Thymus (tissue), 11 donors: ENCODE measurements around the gene GAREM1. TPM values are rescaled to one million over a fixed set of nuclear protein-coding genes. Genes with fewer than 3 reads are reported as not detected.

Experiments used
- DNase-seq, 9 donors: peaks; one replicate each; pipeline ENCODE4 v3.0.0-alpha.2; 2013; ENCODE audit warnings: low spot score in 9 of 9, low read depth in 6 of 9, missing footprints in 1 of 9
- H3K27ac ChIP-seq, 2 donors: one replicate each; pipeline ENCODE4 v1.5.1; 2013; ENCODE audit warnings: control low read depth in 1 of 2, low read depth in 1 of 2, low read length in 1 of 2, mild to moderate bottlenecking in 1 of 2, moderate library complexity in 1 of 2
- H3K27me3 ChIP-seq, 2 donors: one replicate each; pipeline ENCODE4 v1.5.1; 2013; ENCODE audit warnings: low read length in 1 of 2; ENCODE audit not compliant: control insufficient read depth in 2 of 2, insufficient read depth in 1 of 2
- H3K36me3 ChIP-seq, 2 donors: one replicate each; pipeline ENCODE4 v1.5.1; 2013; ENCODE audit warnings: low read length in 1 of 2, mild to moderate bottlenecking in 1 of 2, moderate library complexity in 1 of 2; ENCODE audit not compliant: control insufficient read depth in 2 of 2, insufficient read depth in 2 of 2
- H3K4me1 ChIP-seq, 2 donors: one replicate each; pipeline ENCODE4 v1.5.1; 2013; ENCODE audit warnings: low read length in 2 of 2; ENCODE audit not compliant: control insufficient read depth in 2 of 2, insufficient read depth in 2 of 2
- H3K4me3 ChIP-seq, 2 donors: one replicate each; pipeline ENCODE4 v1.5.1; 2013; ENCODE audit warnings: low read length in 2 of 2, control low read depth in 1 of 2, mild to moderate bottlenecking in 1 of 2
- H3K9me3 ChIP-seq, 2 donors: one replicate each; pipeline ENCODE4 v1.5.1; 2013; ENCODE audit warnings: low read length in 1 of 2, mild to moderate bottlenecking in 1 of 2; ENCODE audit not compliant: control insufficient read depth in 2 of 2, insufficient read depth in 1 of 2
- WGBS: extraction: QIAGEN DNeasy Blood & Tissue Kit; methylation state at CpG from one replicate; pipeline ENCODE4 v1.1.7; 2013; 5-methylcytosine and 5-hydroxymethylcytosine counted together
- polyA plus RNA-seq: library from polyadenylated mRNA; stranded (reverse); fragments of 200-250 nt; gene quantifications from one replicate; pipeline ENCODE4 v1.2.3, GENCODE V29; 2013
- total RNA-seq: library from RNA; stranded (reverse); fragments of 120-200 nt; gene quantifications from one replicate; pipeline ENCODE4 v1.2.4, GENCODE V29; 2013
- donor health status: healthy.

Gene GAREM1
- total and polyA plus RNA-seq, 2 donors = 0.57 to 1.5 TPM

DNA sequence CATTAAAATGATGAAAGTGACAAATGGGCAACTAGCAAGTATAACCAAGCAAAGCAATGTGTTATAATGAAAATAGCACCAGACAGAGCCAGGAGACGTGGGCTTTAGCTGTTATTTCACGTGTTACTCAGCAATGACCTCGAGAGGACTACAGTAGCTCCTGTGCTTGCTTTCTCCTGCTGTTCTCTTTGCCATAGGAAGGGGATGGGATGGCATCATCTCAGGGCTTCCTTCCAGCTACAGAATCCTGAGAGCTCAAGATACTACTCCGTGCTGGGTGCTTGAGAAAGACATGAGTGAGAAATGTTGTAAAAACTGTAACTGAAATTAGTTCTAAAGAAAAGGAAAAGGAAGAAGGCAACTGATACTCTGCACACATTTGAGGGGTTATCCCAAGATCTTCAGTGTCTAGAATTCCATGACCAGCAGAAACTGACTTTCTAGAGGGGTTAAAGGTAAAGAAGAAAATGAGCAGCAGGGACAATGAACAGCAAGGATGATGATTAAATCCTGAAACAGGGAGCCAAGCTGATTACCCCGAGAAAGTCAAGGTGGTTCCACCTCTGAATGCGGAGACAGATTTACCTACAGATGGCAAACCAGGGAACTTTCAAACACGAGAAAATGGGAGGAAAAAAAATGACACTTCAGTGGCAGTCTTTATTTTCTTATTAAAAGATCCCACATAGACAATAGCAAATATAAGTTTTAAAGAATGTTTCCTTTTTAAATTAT, 33.4 kb downstream of the GAREM1 start:
- no peak for DNase-seq
- 91% methylated on average over 7 of the region's 7 CpGs for WGBS

DNA sequence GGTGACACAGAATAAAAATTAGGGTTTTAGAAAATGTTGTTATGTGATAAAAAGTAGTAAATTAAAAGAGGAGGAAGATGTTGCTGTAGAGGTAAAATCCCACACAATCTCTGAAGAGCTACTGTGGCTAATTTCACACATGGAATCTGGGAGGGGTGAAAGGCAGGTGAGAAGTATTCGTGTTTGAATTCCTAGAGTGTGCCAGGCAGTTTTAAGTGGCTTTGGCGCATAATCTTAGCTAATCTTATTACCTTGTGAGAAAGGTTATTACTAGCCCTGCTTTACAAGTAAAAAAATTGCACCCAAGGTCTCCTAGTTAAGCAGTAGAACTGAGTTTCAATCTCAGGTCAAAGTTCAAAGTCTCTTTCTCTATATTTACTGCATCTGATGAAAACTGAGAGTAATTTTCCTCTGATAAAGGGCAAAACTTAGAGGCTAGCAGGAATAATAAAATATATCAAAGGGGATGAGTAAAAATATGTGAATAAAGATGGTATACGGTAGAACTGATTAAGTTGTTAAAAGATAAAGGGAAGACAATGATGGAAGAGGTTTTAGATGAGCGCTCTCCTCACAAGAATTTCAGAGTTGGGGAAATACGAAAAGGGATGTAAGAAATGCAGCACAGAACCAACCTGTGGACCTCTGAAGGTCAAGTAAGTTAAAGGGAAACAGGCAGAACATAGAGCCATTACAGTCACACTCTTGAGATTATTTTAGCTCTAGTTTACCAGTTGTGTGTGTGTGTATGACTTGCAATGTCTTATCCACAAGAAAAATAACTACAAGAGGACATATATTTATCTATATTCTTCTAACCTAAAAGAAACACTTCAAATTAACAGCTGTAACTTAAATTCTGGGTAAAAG, 34.8 kb downstream of the GAREM1 start:
- H3K27ac ChIP-seq = no peak overlapping the region
- H3K4me3 ChIP-seq = no peak overlapping the region
- no peak for DNase-seq
- H3K27me3 ChIP-seq = no peaks in the 10 kb centered on the region
- H3K9me3 ChIP-seq = no peaks in the 10 kb centered on the region
- H3K36me3 ChIP-seq = no peaks in the 10 kb centered on the region
- WGBS = 94% methylated on average over 5 of the region's 5 CpGs
- H3K4me1 ChIP-seq = no peaks in the 10 kb centered on the region

More for the DNA sequence above, 33.4 kb downstream of the GAREM1 start:
- Histone ChIP-seq H3K9me3 (no peaks in the 10 kb centered on the region), H3K27me3 (no peaks in the 10 kb centered on the region), H3K36me3 (no peaks in the 10 kb centered on the region), H3K4me3 (no peak overlapping the region), H3K4me1 (no peaks in the 10 kb centered on the region), H3K27ac (no peak overlapping the region)

- 99% methylated on average over 2 of the region's 2 CpGs for WGBS
- H3K27ac ChIP-seq = no peak overlapping the region
- no peak for DNase-seq
- H3K36me3 ChIP-seq = no peaks in the 10 kb centered on the region
- H3K9me3 ChIP-seq = no peaks in the 10 kb centered on the region
- no peaks in the 10 kb centered on the region for H3K4me1 ChIP-seq
- H3K27me3 ChIP-seq = no peaks in the 10 kb centered on the region
- H3K4me3 ChIP-seq = no peak overlapping the region
Measured at GRCh38 chr18:32431753-32432152, 38.9 kb downstream of the GAREM1 start.

GRCh38 chr18:32429402-32429801, 41.3 kb downstream of the GAREM1 start:
- DNase-seq = no peak
- 96% methylated on average over 3 of the region's 3 CpGs for WGBS

DNA sequence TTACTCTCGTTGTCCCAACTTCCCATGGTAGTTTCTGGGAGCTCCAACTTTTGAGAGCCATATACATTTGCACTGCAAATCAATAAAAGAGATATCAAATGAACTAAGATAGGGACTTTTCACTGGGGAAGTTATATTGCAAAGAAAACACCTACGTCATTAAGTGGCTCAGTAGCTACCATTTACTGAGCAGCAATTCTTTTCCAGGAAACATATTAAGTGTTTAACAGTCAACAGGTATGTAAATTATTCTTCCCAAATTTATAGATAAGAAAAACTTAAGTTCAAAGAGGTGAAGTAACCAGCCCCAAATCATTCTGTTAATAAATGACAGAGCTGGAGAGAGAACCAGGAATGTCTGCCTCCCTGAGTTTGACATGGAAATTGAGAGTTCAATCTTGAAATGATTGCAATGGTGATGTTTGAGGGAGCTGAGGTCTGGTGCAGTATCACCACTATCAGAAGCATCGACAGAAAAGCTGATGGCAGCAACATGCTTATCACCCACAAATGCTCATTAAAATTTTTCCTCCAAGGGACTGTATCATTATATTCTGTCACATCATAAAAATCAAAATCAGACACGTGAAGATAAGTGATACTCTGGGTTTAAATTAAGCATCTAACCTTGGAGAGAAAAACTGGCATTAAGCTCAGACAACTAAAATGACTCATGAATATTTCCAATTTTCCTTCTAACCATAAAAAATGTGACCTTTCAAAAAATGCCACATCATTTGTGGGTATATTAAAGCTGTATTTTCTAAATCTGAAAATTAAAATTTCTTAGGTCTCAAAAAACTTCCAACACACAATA, 43.4 kb downstream of the GAREM1 start:
- Histone ChIP-seq H3K4me3 (no peak overlapping the region), H3K27me3 (no peaks in the 10 kb centered on the region), H3K9me3 (no peaks in the 10 kb centered on the region), H3K4me1 (no peaks in the 10 kb centered on the region), H3K27ac (no peak overlapping the region), H3K36me3 (no peaks in the 10 kb centered on the region)
- 92% methylated on average over 4 of the region's 4 CpGs for WGBS
- no peak for DNase-seq

More at GRCh38 chr18:32429402-32429801, 41.3 kb downstream of the GAREM1 start:
- H3K36me3 ChIP-seq = no peaks in the 10 kb centered on the region
- H3K9me3 ChIP-seq = no peaks in the 10 kb centered on the region
- H3K27ac ChIP-seq = no peak overlapping the region
- no peaks in the 10 kb centered on the region for H3K4me1 ChIP-seq
- no peaks in the 10 kb centered on the region for H3K27me3 ChIP-seq
- no peak overlapping the region for H3K4me3 ChIP-seq

DNA sequence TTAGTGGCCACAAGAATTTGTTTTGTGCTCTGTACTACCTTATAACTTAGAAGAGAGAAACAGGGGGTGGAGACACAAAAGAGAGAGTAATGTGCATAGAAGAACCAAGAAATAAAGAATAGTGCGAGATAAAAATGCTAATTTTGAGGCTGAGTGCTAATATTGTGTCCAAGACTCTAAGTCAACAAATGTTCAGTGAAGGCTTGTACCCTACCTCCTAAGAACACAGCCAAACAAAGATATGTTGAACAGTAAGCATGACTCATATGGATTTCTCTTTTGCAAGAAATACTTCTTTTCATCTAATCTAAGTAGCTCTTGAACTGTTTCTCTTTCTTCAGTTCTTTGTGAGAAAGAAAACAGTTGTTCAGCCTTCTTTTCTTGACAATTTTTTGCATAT, 45.2 kb downstream of the GAREM1 start:
- Histone ChIP-seq H3K36me3 (no peaks in the 10 kb centered on the region), H3K27me3 (no peaks in the 10 kb centered on the region), H3K4me1 (no peaks in the 10 kb centered on the region), H3K9me3 (no peaks in the 10 kb centered on the region), H3K27ac (no peak overlapping the region), H3K4me3 (no peak overlapping the region)
- WGBS = 95% methylated on average over 1 of the region's 1 CpG
- DNase-seq = no peak

- H3K4me1 ChIP-seq = no peaks in the 10 kb centered on the region
- no peak for DNase-seq
- 82% methylated on average over 1 of the region's 1 CpG for WGBS
Measured at GRCh38 chr18:32424696-32425095, 46.0 kb downstream of the GAREM1 start.

DNA sequence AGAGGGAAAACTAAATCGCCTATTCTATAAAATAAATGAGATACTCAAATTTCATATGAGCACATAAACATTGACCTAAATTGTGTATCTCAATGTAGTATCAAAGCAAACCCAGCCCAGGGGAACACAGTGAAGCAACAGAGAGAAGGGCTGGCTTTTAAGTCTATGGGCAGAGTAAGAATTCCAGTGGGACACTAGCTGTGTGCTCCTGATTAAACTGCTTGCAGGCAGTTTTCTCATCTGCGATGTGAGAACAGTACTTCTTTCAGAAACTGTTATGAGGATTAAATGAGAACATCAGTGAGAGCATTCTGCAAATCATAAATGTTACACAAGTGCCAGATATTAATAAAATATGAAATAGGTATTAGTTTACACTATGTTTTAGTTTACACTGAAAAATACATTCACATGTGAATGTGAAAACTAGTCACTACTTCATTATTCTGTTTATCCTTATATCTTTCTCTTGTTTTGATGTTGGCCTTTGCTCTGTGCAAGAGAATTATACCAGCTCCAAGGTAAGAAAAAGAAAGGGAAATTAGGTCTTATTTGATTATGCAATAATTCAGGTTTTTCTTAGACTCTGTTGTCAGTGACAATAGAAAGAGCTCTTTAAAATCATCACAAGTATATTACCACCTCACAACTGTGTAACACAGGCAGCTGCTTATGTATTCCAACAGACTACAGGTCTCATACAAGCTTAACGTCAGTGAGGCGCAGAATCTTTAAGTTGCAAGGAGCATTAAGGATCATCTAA, 47.5 kb downstream of the GAREM1 start:
- no peaks in the 10 kb centered on the region for H3K4me1 ChIP-seq
- no peaks in the 10 kb centered on the region for H3K36me3 ChIP-seq
- no peaks in the 10 kb centered on the region for H3K27me3 ChIP-seq
- 96% methylated on average over 4 of the region's 4 CpGs for WGBS
- H3K27ac ChIP-seq = no peak overlapping the region
- no peak overlapping the region for H3K4me3 ChIP-seq
- no peaks in the 10 kb centered on the region for H3K9me3 ChIP-seq
- no peak for DNase-seq

More at GRCh38 chr18:32424696-32425095, 46.0 kb downstream of the GAREM1 start:
- H3K9me3 ChIP-seq = no peaks in the 10 kb centered on the region
- H3K27ac ChIP-seq = no peak overlapping the region
- no peak overlapping the region for H3K4me3 ChIP-seq
- H3K36me3 ChIP-seq = no peaks in the 10 kb centered on the region
- H3K27me3 ChIP-seq = no peaks in the 10 kb centered on the region
